ENCODE measurements around the gene OR1F1. TPM values are rescaled to one million over a fixed set of nuclear protein-coding genes. Genes with fewer than 3 reads are reported as not detected.

Gene OR1F1
- total and polyA plus RNA-seq, 2 donors (not counting 1 experiment from before 2014, with no cell fraction given): 0.23 TPM; not detected in 1

DNA sequence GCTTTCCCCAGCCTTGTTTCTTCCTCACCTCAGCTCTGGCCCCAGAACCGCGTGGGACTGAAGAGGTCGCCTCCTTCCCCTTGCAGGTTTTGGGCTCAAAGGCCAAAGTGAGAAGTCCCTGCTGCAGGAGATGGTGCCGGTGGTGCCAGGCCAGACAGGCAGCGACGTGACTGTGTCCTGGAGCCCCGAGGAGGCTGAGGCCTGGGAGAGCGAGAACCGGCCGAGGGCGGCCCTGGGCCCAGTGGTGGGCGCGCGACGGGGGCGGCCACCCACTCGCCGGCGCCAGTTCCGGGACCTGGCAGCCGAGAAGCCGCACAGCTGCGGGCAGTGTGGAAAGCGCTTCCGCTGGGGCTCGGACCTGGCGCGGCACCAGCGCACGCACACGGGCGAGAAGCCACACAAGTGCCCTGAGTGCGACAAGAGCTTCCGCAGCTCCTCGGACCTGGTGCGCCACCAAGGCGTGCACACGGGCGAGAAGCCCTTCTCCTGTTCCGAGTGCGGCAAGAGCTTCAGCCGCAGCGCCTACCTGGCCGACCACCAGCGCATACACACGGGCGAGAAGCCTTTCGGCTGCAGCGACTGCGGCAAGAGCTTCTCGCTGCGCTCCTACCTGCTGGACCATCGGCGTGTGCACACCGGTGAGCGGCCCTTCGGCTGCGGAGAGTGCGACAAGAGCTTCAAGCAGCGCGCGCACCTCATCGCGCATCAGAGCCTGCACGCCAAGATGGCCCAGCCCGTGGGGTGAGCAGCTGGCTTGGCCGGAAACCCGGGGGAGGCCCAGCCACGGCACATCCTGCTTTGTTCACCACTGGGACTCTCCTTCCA is 47.2 kb upstream of the OR1F1 start:
- no peak for TF ChIP-seq EZH2 (IDR thresholded peaks at IDR 0.05; ENCODE audit: low read length, missing control alignments)
- TF ChIP-seq, protein P1, sequence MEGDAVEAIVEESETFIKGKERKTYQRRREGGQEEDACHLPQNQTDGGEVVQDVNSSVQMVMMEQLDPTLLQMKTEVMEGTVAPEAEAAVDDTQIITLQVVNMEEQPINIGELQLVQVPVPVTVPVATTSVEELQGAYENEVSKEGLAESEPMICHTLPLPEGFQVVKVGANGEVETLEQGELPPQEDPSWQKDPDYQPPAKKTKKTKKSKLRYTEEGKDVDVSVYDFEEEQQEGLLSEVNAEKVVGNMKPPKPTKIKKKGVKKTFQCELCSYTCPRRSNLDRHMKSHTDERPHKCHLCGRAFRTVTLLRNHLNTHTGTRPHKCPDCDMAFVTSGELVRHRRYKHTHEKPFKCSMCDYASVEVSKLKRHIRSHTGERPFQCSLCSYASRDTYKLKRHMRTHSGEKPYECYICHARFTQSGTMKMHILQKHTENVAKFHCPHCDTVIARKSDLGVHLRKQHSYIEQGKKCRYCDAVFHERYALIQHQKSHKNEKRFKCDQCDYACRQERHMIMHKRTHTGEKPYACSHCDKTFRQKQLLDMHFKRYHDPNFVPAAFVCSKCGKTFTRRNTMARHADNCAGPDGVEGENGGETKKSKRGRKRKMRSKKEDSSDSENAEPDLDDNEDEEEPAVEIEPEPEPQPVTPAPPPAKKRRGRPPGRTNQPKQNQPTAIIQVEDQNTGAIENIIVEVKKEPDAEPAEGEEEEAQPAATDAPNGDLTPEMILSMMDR (conservative IDR thresholded peaks at IDR 0.05 in 1 of 2, IDR thresholded peaks at IDR 0.05 in 1 of 2; ENCODE audit: low read depth in 1 of 2, low read length in 2 of 2): no peak
- Histone ChIP-seq H3K27ac (ENCODE audit: insufficient read depth, low read length) (no peak overlapping the region), H2AFZ (ENCODE audit: low read length) (no peak overlapping the region), H3K4me1 (ENCODE audit: control insufficient read depth, extremely low read depth, insufficient read depth, low read length) (no peaks in the 10 kb centered on the region), H3K9me3 (ENCODE audit: control insufficient read depth, insufficient read depth, low read depth, low read length) (no peaks in the 10 kb centered on the region), H3K27me3 (ENCODE audit: control insufficient read depth, insufficient read depth, low read length) (no peaks in the 10 kb centered on the region), H4K20me1 (ENCODE audit: control insufficient read depth, extremely low read depth, insufficient read depth, low read length) (no peaks in the 10 kb centered on the region), H3K79me2 (ENCODE audit: control insufficient read depth, insufficient read depth, low read length) (no peaks in the 10 kb centered on the region), H3K9ac (ENCODE audit: insufficient read depth, low read length) (no peak overlapping the region), H3K36me3 (ENCODE audit: control insufficient read depth, insufficient read depth, low read length) (peaks cover 13% of the 10 kb centered on the region), H3K4me2 (ENCODE audit: extremely low read depth, insufficient read depth, low read length) (no peak overlapping the region), H3K4me3 (replicated peaks in 1 of 4; ENCODE audit: control extremely low read depth in 1 of 4, insufficient read depth in 1 of 4, low read depth in 3 of 4, low read length in 4 of 4) (no peak overlapping the region)
- DNase-seq (ENCODE audit: low read depth in 2 of 2): no peak

DNA sequence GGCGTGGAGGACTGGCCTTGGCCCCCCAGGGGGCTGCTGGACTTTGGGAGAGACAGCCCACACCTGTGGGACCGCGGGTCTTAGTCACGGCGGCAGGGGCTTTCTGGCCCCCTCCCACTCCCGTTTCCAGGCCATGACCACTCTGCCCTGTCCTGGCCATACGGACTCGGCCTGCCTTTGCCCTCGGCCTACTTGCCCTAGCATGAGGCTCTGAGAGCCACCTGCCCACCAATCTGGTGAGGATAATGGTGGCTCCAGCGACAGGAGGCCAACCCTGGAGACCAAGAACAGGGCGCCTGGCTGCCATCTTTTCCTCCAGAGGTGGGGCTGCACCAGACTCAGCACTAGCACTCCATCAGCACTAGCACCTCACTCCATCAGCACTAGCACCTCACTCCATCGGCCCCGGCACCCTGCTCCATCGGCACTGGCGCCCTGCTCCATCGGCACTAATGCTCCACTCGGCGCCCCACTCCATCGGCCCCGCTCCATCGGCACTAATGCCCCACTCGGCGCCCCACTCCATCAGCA is 46.2 kb upstream of the OR1F1 start:
- no peaks in the 10 kb centered on the region for H3K4me1 ChIP-seq (ENCODE audit: control insufficient read depth, extremely low read depth, insufficient read depth, low read length)
- H2AFZ ChIP-seq (ENCODE audit: low read length): no peak overlapping the region
- DNase-seq (ENCODE audit: low read depth in 2 of 2): no peak

DNA sequence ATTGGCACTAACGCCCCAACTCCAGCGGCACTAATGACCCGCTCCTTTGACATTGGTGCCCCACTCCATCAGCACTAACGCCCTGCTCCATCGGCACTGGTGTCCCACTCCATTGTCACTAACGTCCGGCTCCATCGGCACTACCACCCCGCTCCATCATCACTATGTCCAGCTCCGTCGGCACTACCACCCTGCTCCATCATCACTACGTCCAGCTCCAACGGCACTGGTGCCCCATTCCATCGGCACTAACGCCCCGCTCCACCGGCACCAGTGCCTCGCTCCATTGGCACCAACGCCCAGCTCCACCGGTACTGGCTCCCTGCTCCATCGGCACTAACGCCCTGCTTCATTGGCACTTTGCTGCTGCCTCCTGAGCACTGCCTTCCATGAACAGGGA is 45.7 kb upstream of the OR1F1 start:
- H3K4me3 ChIP-seq (replicated peaks in 1 of 4; ENCODE audit: control extremely low read depth in 1 of 4, insufficient read depth in 1 of 4, low read depth in 3 of 4, low read length in 4 of 4): no peak overlapping the region
- no peak overlapping the region for H3K4me2 ChIP-seq (ENCODE audit: extremely low read depth, insufficient read depth, low read length)
- TF ChIP-seq, protein P1 (conservative IDR thresholded peaks at IDR 0.05 in 1 of 2, IDR thresholded peaks at IDR 0.05 in 1 of 2; ENCODE audit: low read depth in 1 of 2, low read length in 2 of 2): no peak
- TF ChIP-seq EZH2 (IDR thresholded peaks at IDR 0.05; ENCODE audit: low read length, missing control alignments): no peak
- H2AFZ ChIP-seq (ENCODE audit: low read length): no peak overlapping the region
- H4K20me1 ChIP-seq (ENCODE audit: control insufficient read depth, extremely low read depth, insufficient read depth, low read length): no peaks in the 10 kb centered on the region
- no peak overlapping the region for H3K9ac ChIP-seq (ENCODE audit: insufficient read depth, low read length)
- H3K27me3 ChIP-seq (ENCODE audit: control insufficient read depth, insufficient read depth, low read length): no peaks in the 10 kb centered on the region
- no peaks in the 10 kb centered on the region for H3K9me3 ChIP-seq (ENCODE audit: control insufficient read depth, insufficient read depth, low read depth, low read length)
- no peak for DNase-seq (ENCODE audit: low read depth in 2 of 2)
- no peaks in the 10 kb centered on the region for H3K79me2 ChIP-seq (ENCODE audit: control insufficient read depth, insufficient read depth, low read length)
- H3K36me3 ChIP-seq (ENCODE audit: control insufficient read depth, insufficient read depth, low read length): peaks cover 13% of the 10 kb centered on the region
- H3K27ac ChIP-seq (ENCODE audit: insufficient read depth, low read length): no peak overlapping the region
- no peaks in the 10 kb centered on the region for H3K4me1 ChIP-seq (ENCODE audit: control insufficient read depth, extremely low read depth, insufficient read depth, low read length)

More for the DNA sequence above, 46.2 kb upstream of the OR1F1 start:
- no peak overlapping the region for H3K9ac ChIP-seq (ENCODE audit: insufficient read depth, low read length)
- no peaks in the 10 kb centered on the region for H3K27me3 ChIP-seq (ENCODE audit: control insufficient read depth, insufficient read depth, low read length)
- H3K79me2 ChIP-seq (ENCODE audit: control insufficient read depth, insufficient read depth, low read length): no peaks in the 10 kb centered on the region
- TF ChIP-seq, protein P1 (conservative IDR thresholded peaks at IDR 0.05 in 1 of 2, IDR thresholded peaks at IDR 0.05 in 1 of 2; ENCODE audit: low read depth in 1 of 2, low read length in 2 of 2): no peak
- TF ChIP-seq EZH2 (IDR thresholded peaks at IDR 0.05; ENCODE audit: low read length, missing control alignments): no peak
- H3K4me2 ChIP-seq (ENCODE audit: extremely low read depth, insufficient read depth, low read length): no peak overlapping the region
- peaks cover 13% of the 10 kb centered on the region for H3K36me3 ChIP-seq (ENCODE audit: control insufficient read depth, insufficient read depth, low read length)
- H4K20me1 ChIP-seq (ENCODE audit: control insufficient read depth, extremely low read depth, insufficient read depth, low read length): no peaks in the 10 kb centered on the region
- no peak overlapping the region for H3K27ac ChIP-seq (ENCODE audit: insufficient read depth, low read length)
- H3K9me3 ChIP-seq (ENCODE audit: control insufficient read depth, insufficient read depth, low read depth, low read length): no peaks in the 10 kb centered on the region
- no peak overlapping the region for H3K4me3 ChIP-seq (replicated peaks in 1 of 4; ENCODE audit: control extremely low read depth in 1 of 4, insufficient read depth in 1 of 4, low read depth in 3 of 4, low read length in 4 of 4)

Data from fibroblast of lung (primary cell).